HUES64 (cell line): ENCODE measurements around the gene ODF2.
"Not testable (repeated sequence)": the region's sequence is repeated elsewhere in the genome, so short reads cannot be mapped to it uniquely, and the experiment has no call there.

Experiments
- H3K27ac ChIP-seq: 2 replicates; pipeline ENCODE4 v1.7.0; 2013; ENCODE audit warnings: low read depth, low read length, inconsistent platforms
- H3K27me3 ChIP-seq: 2 replicates; pipeline ENCODE4 v1.6.1; 2013; ENCODE audit warnings: mild to moderate bottlenecking, low read length; ENCODE audit not compliant: insufficient read depth
- H3K36me3 ChIP-seq: 2 replicates; pipeline ENCODE4 v1.6.1; 2013; ENCODE audit warnings: mild to moderate bottlenecking, low read length; ENCODE audit not compliant: insufficient read depth
- H3K4me1 ChIP-seq: 2 replicates; pipeline ENCODE4 v1.6.1; 2013; ENCODE audit warnings: mild to moderate bottlenecking, low read length, moderate library complexity; ENCODE audit not compliant: insufficient read depth
- H3K4me3 ChIP-seq: 2 replicates; pipeline ENCODE4 v1.5.1; 2013; ENCODE audit warnings: mild to moderate bottlenecking, low read length, moderate library complexity
- H3K9ac ChIP-seq: 2 replicates; pipeline ENCODE4 v1.6.1; 2013; ENCODE audit warnings: mild to moderate bottlenecking, low read depth, low read length
- H3K9me3 ChIP-seq: 2 replicates; pipeline ENCODE4 v1.6.1; 2013; ENCODE audit warnings: low read depth, low read length; ENCODE audit not compliant: insufficient read depth
- WGBS: fragments of 150-250, 120-280 bp; methylation state at CpG from one replicate; pipeline ENCODE4 v1.1.7; 2013; ENCODE audit warnings: missing lambda C conversion rate; 5-methylcytosine and 5-hydroxymethylcytosine counted together

Gene ODF2

GRCh38 chr9:128503870-128504269 lies 48.1 kb downstream of the ODF2 start:
- 77% methylated on average over 11 of the region's 11 CpGs for WGBS

GRCh38 chr9:128504485-128505413 lies 48.9 kb downstream of the ODF2 start, which contains the start of gene GLE1:
GLE1 (plus strand) TSS chr9:128504719; CDS start chr9:128504806, 87 bp downstream.
- Histone ChIP-seq H3K4me1 (peaks cover 9% of the 10 kb centered on the region), H3K27ac (no peak within 1 kb of the TSS), H3K27me3 (no peaks in the 10 kb centered on the region), H3K9ac (peak within 1 kb of the TSS; percentile 64), H3K9me3 (no peaks in the 10 kb centered on the region), H3K4me3 (peak within 1 kb of the TSS; percentile 78), H3K36me3 (peaks cover 16% of the 10 kb centered on the region; the same call in 1 of the 2 replicates)
- under 1% methylated on average over 64 of the region's 64 CpGs for WGBS

More at GRCh38 chr9:128503870-128504269, 48.1 kb downstream of the ODF2 start:
- Histone ChIP-seq H3K4me3 (peak overlapping the region; percentile 78), H3K36me3 (peaks cover 14% of the 10 kb centered on the region), H3K27ac (no peak overlapping the region), H3K9ac (no peak overlapping the region; the same call in 1 of the 2 replicates), H3K27me3 (no peaks in the 10 kb centered on the region), H3K9me3 (no peaks in the 10 kb centered on the region), H3K4me1 (peaks cover 9% of the 10 kb centered on the region)

- WGBS, result 48% methylated on average over 6 of the region's 6 CpGs
- Histone ChIP-seq H3K4me3 (peak overlapping the region; percentile 78), H3K36me3 (peaks cover 17% of the 10 kb centered on the region; the same call in 1 of the 2 replicates), H3K4me1 (peaks cover 9% of the 10 kb centered on the region), H3K27ac (no peak overlapping the region), H3K9me3 (no peaks in the 10 kb centered on the region), H3K27me3 (no peaks in the 10 kb centered on the region), H3K9ac (peak overlapping the region; percentile 63)
Observed at GRCh38 chr9:128505414-128505765, 49.6 kb downstream of the ODF2 start.

GRCh38 chr9:128505906-128506305 lies 50.1 kb downstream of the ODF2 start:
- peaks cover 20% of the 10 kb centered on the region; the same call in 1 of the 2 replicates for H3K36me3 ChIP-seq
- H3K27me3 ChIP-seq, H3K27ac ChIP-seq, H3K4me3 ChIP-seq, H3K9me3 ChIP-seq, H3K4me1 ChIP-seq, H3K9ac ChIP-seq: not testable (repeated sequence)
- WGBS, result 96% methylated on average over 12 of the region's 12 CpGs

GRCh38 chr9:128512820-128513219 lies 57.0 kb downstream of the ODF2 start:
- H3K4me1 ChIP-seq, result no peaks in the 10 kb centered on the region

DNA sequence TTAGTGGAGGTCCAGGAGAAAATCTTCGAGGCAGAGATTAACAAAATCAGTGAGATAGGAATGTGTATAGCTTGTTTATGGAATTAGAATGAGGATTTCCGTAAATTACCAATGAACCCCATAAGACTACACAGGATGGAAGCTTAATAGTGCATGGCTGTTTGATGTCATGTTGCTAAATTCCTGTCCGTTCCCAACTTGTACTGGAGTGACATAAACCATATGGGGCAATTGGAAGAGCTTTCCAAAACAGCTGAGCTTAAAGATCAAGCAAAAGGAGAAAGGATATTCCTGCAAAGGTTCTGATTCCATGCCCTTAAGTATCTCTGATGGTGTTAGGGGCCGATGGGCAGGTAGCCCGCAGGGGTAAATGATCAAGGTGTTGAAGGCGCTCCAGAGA lies 66.2 kb downstream of the ODF2 start:
- Histone ChIP-seq H3K27ac (no peak overlapping the region), H3K36me3 (peaks cover 31% of the 10 kb centered on the region), H3K27me3 (no peaks in the 10 kb centered on the region), H3K4me1 (peaks cover 5% of the 10 kb centered on the region; the same call in 1 of the 2 replicates), H3K4me3 (no peak overlapping the region), H3K9ac (no peak overlapping the region), H3K9me3 (no peaks in the 10 kb centered on the region)
- 98% methylated on average over 6 of the region's 6 CpGs for WGBS

More at GRCh38 chr9:128512820-128513219, 57.0 kb downstream of the ODF2 start:
- Histone ChIP-seq H3K9ac (no peak overlapping the region), H3K27me3 (no peaks in the 10 kb centered on the region), H3K9me3 (no peaks in the 10 kb centered on the region), H3K4me3 (no peak overlapping the region), H3K27ac (no peak overlapping the region), H3K36me3 (peaks cover 35% of the 10 kb centered on the region)
- 95% methylated on average over 9 of the region's 9 CpGs for WGBS

DNA sequence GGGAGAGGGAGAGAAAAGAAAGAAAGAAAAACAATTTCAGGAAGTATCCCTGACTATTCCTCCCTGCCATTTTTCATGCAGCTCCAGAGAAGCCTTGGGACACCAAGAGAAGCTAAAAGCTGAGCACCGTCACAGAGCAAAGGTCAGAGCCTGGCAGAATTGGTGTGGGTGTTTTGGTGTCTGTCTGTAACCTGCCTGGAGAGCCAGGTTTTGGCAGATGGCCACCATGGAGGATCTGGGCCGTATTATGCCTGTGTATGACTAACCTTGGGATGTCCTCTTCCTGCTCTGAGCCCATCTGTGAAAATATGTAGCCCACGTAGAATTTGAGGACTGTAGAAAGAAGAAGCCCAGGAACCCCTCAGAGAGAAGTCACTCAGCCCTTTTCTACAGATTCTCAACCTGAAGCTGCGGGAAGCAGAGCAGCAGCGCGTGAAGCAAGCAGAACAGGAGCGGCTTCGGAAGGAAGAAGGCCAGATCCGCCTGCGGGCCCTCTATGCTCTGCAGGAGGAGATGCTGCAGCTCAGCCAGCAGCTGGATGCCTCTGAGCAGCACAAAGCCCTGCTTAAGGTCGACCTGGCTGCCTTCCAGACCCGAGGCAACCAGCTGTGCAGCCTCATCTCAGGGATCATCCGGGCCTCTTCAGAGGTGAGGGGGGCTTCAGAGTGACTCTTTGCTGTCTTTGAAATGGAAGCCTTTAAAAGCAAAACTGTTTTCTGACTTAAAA lies 67.6 kb downstream of the ODF2 start:
- Histone ChIP-seq H3K9me3 (no peaks in the 10 kb centered on the region), H3K36me3 (peaks cover 31% of the 10 kb centered on the region), H3K4me3 (no peak overlapping the region), H3K4me1 (peaks cover 5% of the 10 kb centered on the region; the same call in 1 of the 2 replicates), H3K27me3 (no peaks in the 10 kb centered on the region), H3K9ac (0 out of 2 replicates have a peak overlapping the region, but pooled peaks have one; percentile 36), H3K27ac (peak overlapping the region; percentile 35; the same call in 1 of the 2 replicates)
- WGBS, result 68% methylated on average over 13 of the region's 13 CpGs

DNA sequence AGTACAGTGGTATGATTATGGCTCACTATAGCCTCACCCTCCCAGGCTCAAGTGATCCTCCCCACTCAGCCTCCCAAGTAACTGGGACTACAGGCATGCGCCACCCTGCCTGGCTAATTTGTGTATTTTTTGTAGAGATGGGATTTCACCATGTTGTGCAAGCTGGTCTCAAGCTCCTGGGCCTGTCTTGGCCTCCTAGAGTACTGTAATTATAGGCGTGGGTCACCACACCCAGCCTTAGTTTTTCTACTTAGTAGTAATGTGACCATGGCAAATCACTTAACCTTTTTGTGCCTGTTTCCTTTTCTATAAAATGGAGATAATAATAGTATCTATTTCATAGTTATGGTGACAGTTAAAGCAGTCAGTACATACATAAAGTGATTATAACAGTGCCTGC lies 70.9 kb downstream of the ODF2 start:
- Histone ChIP-seq H3K9ac (no peak overlapping the region), H3K9me3 (no peaks in the 10 kb centered on the region), H3K4me3 (no peak overlapping the region), H3K4me1 (peaks cover 5% of the 10 kb centered on the region; the same call in 1 of the 2 replicates), H3K27ac (no peak overlapping the region), H3K27me3 (no peaks in the 10 kb centered on the region), H3K36me3 (peaks cover 44% of the 10 kb centered on the region)
- WGBS, result 93% methylated on average over 2 of the region's 2 CpGs

GRCh38 chr9:128528445-128529160 lies 72.8 kb downstream of the ODF2 start:
- H3K9me3 ChIP-seq, result no peaks in the 10 kb centered on the region
- H3K27me3 ChIP-seq, result no peaks in the 10 kb centered on the region
- H3K36me3 ChIP-seq, result peaks cover 47% of the 10 kb centered on the region
- H3K4me1 ChIP-seq, result no peaks in the 10 kb centered on the region
- H3K27ac ChIP-seq, result no peak overlapping the region
- WGBS, result 96% methylated on average over 15 of the region's 15 CpGs
- no peak overlapping the region for H3K9ac ChIP-seq
- no peak overlapping the region for H3K4me3 ChIP-seq

- Histone ChIP-seq H3K9me3 (no peaks in the 10 kb centered on the region), H3K27ac (no peak overlapping the region), H3K9ac (no peak overlapping the region), H3K4me1 (no peaks in the 10 kb centered on the region), H3K27me3 (no peaks in the 10 kb centered on the region), H3K36me3 (peaks cover 44% of the 10 kb centered on the region), H3K4me3 (no peak overlapping the region)
- 90% methylated on average over 4 of the region's 4 CpGs for WGBS
Observed at GRCh38 chr9:128529191-128529590, 73.4 kb downstream of the ODF2 start.
